Smooth muscle cell (in vitro differentiated cells): ENCODE results near the gene RRP15. TPM values are rescaled to one million over a fixed set of nuclear protein-coding genes. Genes with fewer than 3 reads are reported as not detected.

Source experiments
- DNase-seq: peaks from one replicate; lab custom pipeline; 2025; ENCODE audit not compliant: unreplicated experiment; lab: John Stamatoyannopoulos, UW
- H2AFZ ChIP-seq: fragments of 200-600 bp; sonication (generic); 2 replicates; pipeline ENCODE4 v1.6.0; 2016; ENCODE audit warnings: antibody characterized with exemption, low read depth, mild to moderate bottlenecking
- H3F3A ChIP-seq: fragments of 200-600 bp; sonication (generic); 2 replicates; pipeline ENCODE4 v1.6.0; 2017; ENCODE audit warnings: antibody characterized with exemption, low read depth
- H3K27ac ChIP-seq: fragments of 200-600 bp; sonication (generic); 2 replicates; pipeline ENCODE4 v1.5.1; 2016; ENCODE audit warnings: low read depth, mild to moderate bottlenecking
- H3K27me3 ChIP-seq: fragments of 200-600 bp; sonication (generic); 2 replicates; pipeline ENCODE4 v1.6.1; 2016; ENCODE audit warnings: low read depth, mild to moderate bottlenecking
- H3K36me3 ChIP-seq: fragments of 200-600 bp; sonication (generic); 2 replicates; pipeline ENCODE4 v1.5.1; 2016; ENCODE audit warnings: low read depth
- H3K4me1 ChIP-seq: fragments of 200-600 bp; sonication (generic); 2 replicates; pipeline ENCODE4 v1.5.1; 2016; ENCODE audit warnings: low read depth
- H3K4me2 ChIP-seq: fragments of 200-600 bp; sonication (generic); 2 replicates; pipeline ENCODE4 v1.6.0; 2016; ENCODE audit warnings: mild to moderate bottlenecking
- H3K4me3 ChIP-seq: fragments of 200-600 bp; sonication (generic); 2 replicates; pipeline ENCODE4 v1.5.1; 2016; ENCODE audit warnings: mild to moderate bottlenecking
- H3K79me2 ChIP-seq: fragments of 200-600 bp; sonication (generic); 2 replicates; pipeline ENCODE4 v1.6.0; 2016; ENCODE audit warnings: low read depth, mild to moderate bottlenecking
- H3K9ac ChIP-seq: fragments of 200-600 bp; sonication (generic); 2 replicates; pipeline ENCODE4 v1.6.0; 2016; ENCODE audit warnings: low read depth
- H3K9me3 ChIP-seq: fragments of 200-600 bp; sonication (generic); replicated peaks from 2 replicates; pipeline ENCODE4 v1.5.1; 2016; ENCODE audit warnings: low read depth
- H4K20me1 ChIP-seq: fragments of 200-600 bp; sonication (generic); 2 replicates; pipeline ENCODE4 v1.6.0; 2016; ENCODE audit warnings: low read depth
- CTCF ChIP-seq: fragments of 200-600 bp; sonication (generic); IDR thresholded peaks from 2 replicates; pipeline ENCODE4 v1.5.1; 2017; ENCODE audit warnings: borderline replicate concordance, mild to moderate bottlenecking, antibody characterized with exemption; ENCODE audit not compliant: insufficient read depth, poor library complexity, severe bottlenecking
- WGBS: methylation state at CpG from one replicate; pipeline ENCODE4 v1.1.7; 2016; ENCODE audit warnings: low lambda C conversion rate; 5-methylcytosine and 5-hydroxymethylcytosine counted together
- polyA plus RNA-seq: library from polyadenylated mRNA; unstranded; fragments of >200 nt; fragmentation: Nextera tagmentation; extraction: Ambion mirVana; gene quantifications from 2 replicates; pipeline ENCODE4 v1.2.1, GENCODE V29; 2016
- total RNA-seq: library from RNA; depleted of rRNA; stranded (reverse); fragments of >200 nt; gene quantifications from 2 replicates; pipeline ENCODE4 v1.2.3, GENCODE V29; 2014

The RRP15 gene
- total and polyA plus RNA-seq, 2 experiments from 2014 or later, result 6.6 to 13.2 TPM

- Histone ChIP-seq H3K9ac (no peak overlapping the region), H2AFZ (no peak overlapping the region), H3K27ac (peak overlapping the region; percentile 99), H3K27me3 (no peaks in the 10 kb centered on the region), H3K4me1 (peaks cover 33% of the 10 kb centered on the region), H3K79me2 (peaks cover 22% of the 10 kb centered on the region), H3K36me3 (no peaks in the 10 kb centered on the region), H3K9me3 (no peaks in the 10 kb centered on the region), H3K4me2 (peak overlapping the region; percentile 15), H3K4me3 (no peak overlapping the region), H4K20me1 (no peaks in the 10 kb centered on the region), H3F3A (peaks cover 64% of the 10 kb centered on the region)
- DNase-seq, result no peak
- 52% methylated on average over 8 of the region's 8 CpGs for WGBS
- no peak for TF ChIP-seq CTCF
These were observed 87.0 kb downstream of the RRP15 start for GRCh38 chr1:218371927-218372672.

GRCh38 chr1:218374401-218375353 lies 89.6 kb downstream of the RRP15 start:
- Histone ChIP-seq H3K9ac (peak overlapping the region; percentile 87), H3F3A (peaks cover 59% of the 10 kb centered on the region), H2AFZ (no peak overlapping the region), H3K9me3 (no peaks in the 10 kb centered on the region), H3K27me3 (no peaks in the 10 kb centered on the region), H3K79me2 (peaks cover 27% of the 10 kb centered on the region), H3K4me3 (no peak overlapping the region), H3K36me3 (no peaks in the 10 kb centered on the region), H3K27ac (peak overlapping the region; percentile 99), H3K4me2 (peak overlapping the region; percentile 79), H4K20me1 (no peaks in the 10 kb centered on the region), H3K4me1 (peaks cover 33% of the 10 kb centered on the region)
- DNase-seq, result no peak
- TF ChIP-seq CTCF, result no peak
- 0% methylated on average over 7 of the region's 7 CpGs for WGBS

- no peak overlapping the region for H3K4me3 ChIP-seq
- WGBS, result 9% methylated on average over 2 of the region's 2 CpGs
- peaks cover 41% of the 10 kb centered on the region for H3K4me1 ChIP-seq
These were observed 91.6 kb downstream of the RRP15 start for GRCh38 chr1:218376722-218377121.

More at GRCh38 chr1:218376722-218377121, 91.6 kb downstream of the RRP15 start:
- Histone ChIP-seq H3K9ac (peak overlapping the region; percentile 87), H3K36me3 (no peaks in the 10 kb centered on the region), H3K4me2 (peak overlapping the region; percentile 79), H3K27ac (peak overlapping the region; percentile 99), H3F3A (peaks cover 42% of the 10 kb centered on the region), H3K9me3 (no peaks in the 10 kb centered on the region), H3K27me3 (no peaks in the 10 kb centered on the region), H2AFZ (no peak overlapping the region), H4K20me1 (no peaks in the 10 kb centered on the region), H3K79me2 (peaks cover 19% of the 10 kb centered on the region)
- no peak for DNase-seq
- no peak for TF ChIP-seq CTCF
